Keratinocyte (primary cell): ENCODE measurements around the gene QSOX1.
A peak's percentile ranks its signal among the peaks of the same experiment; 100 is the strongest.

Experiments used
- EZH2 ChIP-seq: IDR thresholded peaks from one replicate; pipeline ENCODE4 v1.6.1; 2012; ENCODE audit warnings: inconsistent platforms, mild to moderate bottlenecking, low read length, moderate library complexity
- TF ChIP-seq, protein P1 (sequence below), 3 experiments: IDR thresholded peaks in 1 of 3; conservative IDR thresholded peaks in 1 of 3; optimal IDR thresholded peaks in 1 of 3; 2 replicates in 2 of 3; 3 replicates in 1 of 3; pipeline versions ENCODE3 to v1.5.1; 2011; ENCODE audit warnings: low read length in 3 of 3, mild to moderate bottlenecking in 3 of 3, moderate library complexity in 2 of 3, control low read depth in 1 of 3, inconsistent platforms in 1 of 3; ENCODE audit not compliant: insufficient read depth in 2 of 3; ENCODE audit errors: extremely low read depth in 1 of 3

DNA sequence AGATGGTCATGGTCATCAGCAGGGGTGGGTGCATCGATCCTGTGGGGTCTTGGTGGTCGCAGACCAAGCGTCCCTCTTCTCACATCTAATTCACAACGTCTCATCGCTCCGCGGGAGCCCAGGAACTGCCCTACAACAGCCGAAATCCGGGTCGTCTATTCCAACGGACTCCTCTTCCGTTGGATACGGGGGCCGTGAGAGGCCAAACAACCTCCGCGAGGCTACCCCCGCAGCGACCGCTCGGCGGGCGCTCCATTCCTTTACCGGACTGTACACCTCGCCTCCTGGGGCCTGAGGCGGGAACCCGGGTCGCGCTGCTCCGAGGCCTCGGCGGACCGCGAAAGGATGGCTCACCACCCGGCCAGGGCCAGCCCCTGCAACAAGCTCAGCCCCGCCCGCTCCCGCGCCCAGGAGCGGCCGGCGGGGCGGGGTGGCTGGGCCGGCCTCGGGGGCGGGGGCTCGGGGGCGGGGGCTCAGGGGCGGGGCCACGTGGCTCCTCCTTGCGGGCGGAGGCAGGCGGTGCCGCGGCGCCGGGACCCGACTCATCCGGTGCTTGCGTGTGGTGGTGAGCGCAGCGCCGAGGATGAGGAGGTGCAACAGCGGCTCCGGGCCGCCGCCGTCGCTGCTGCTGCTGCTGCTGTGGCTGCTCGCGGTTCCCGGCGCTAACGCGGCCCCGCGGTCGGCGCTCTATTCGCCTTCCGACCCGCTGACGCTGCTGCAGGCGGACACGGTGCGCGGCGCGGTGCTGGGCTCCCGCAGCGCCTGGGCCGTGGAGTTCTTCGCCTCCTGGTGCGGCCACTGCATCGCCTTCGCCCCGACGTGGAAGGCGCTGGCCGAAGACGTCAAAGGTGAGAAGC lies at the start of gene QSOX1:
- TF ChIP-seq, protein P1, sequence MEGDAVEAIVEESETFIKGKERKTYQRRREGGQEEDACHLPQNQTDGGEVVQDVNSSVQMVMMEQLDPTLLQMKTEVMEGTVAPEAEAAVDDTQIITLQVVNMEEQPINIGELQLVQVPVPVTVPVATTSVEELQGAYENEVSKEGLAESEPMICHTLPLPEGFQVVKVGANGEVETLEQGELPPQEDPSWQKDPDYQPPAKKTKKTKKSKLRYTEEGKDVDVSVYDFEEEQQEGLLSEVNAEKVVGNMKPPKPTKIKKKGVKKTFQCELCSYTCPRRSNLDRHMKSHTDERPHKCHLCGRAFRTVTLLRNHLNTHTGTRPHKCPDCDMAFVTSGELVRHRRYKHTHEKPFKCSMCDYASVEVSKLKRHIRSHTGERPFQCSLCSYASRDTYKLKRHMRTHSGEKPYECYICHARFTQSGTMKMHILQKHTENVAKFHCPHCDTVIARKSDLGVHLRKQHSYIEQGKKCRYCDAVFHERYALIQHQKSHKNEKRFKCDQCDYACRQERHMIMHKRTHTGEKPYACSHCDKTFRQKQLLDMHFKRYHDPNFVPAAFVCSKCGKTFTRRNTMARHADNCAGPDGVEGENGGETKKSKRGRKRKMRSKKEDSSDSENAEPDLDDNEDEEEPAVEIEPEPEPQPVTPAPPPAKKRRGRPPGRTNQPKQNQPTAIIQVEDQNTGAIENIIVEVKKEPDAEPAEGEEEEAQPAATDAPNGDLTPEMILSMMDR (optimal IDR thresholded peaks at IDR 0.05 in 1 of 3, IDR thresholded peaks at IDR 0.05 in 1 of 3, conservative IDR thresholded peaks at IDR 0.05 in 1 of 3; ENCODE audit: extremely low read depth in 1 of 3, insufficient read depth in 2 of 3, low read length in 3 of 3) = peak in 2 of 3 experiments; percentile 10 to 23
- TF ChIP-seq EZH2 = no peak
